CD4-positive, alpha-beta T cell treated with Interleukin-1 beta for 1 hour (primary cell): ENCODE measurements around the gene FGF14.
"Not testable (repeated sequence)": the region's sequence is repeated elsewhere in the genome, so short reads cannot be mapped to it uniquely, and the experiment has no call there.

ENCODE experiments used
- DNase-seq, 2 donors: peaks; one replicate each; pipeline ENCODE4 v3.0.0-alpha.2; 2020 to 2022

Gene FGF14

GRCh38 chr13:101837778-101838177, 564.1 kb downstream of the FGF14 start:
- not testable (repeated sequence) for DNase-seq

GRCh38 chr13:101837288-101837687, 564.6 kb downstream of the FGF14 start:
- no peak for DNase-seq

DNA sequence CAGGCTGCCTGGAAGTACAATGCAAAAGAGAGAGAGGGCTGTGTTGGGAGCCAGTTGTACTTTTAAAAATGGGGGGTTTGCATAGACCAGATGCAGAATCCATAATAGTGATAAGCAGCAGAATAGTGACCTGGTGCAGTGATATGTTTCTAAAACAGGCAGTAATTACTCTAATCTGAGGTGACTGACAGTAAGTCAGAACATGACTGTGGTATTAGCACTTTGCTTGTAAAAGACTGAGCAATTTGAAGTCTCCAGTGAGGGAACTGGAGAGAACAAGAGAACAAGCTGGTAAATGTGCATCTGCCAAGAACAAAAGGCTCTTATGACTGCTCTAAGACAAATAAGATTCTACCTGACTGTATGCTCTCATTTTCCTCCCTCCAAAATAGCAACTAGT, 565.9 kb downstream of the FGF14 start:
- no peak for DNase-seq

DNA sequence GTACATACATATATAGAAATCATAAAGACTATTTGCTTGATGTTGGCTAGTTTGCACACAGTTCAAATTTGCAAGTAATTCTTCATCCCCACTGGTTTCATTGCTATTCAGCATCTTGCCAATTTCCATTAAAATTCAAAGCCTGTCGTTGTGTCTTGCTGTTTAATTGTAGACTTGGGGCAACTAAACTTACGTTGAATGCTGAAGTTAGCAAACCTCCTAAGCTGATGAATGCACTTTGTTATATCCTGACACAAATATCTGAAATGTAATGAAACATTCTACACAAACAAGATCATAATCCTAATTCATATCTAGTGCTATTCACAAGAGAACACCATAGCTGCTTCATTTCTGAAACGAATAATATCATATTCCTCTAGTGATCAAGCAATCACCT, 568.2 kb downstream of the FGF14 start:
- no peak for DNase-seq

DNA sequence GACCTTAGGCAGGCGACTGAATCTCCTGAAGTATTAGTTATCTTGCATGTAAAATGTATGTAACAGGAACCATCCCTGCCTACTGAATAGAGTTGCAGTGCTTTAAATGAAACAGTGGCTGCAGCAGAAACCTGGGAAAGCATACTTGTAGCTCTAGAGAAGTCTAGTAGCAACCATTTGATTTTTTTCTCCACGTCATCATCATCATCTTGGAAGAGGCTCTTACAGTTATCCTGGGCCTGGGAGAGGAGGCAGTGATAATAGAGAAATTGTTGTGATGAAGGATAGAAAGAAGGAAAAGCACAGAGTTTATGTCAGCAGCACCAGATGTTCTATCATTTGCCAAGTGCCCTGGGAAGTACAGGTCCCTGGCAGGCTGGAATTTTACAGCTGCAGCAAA, 571.8 kb downstream of the FGF14 start:
- no peak for DNase-seq

GRCh38 chr13:101829484-101829883, 572.4 kb downstream of the FGF14 start:
- no peak for DNase-seq

DNA sequence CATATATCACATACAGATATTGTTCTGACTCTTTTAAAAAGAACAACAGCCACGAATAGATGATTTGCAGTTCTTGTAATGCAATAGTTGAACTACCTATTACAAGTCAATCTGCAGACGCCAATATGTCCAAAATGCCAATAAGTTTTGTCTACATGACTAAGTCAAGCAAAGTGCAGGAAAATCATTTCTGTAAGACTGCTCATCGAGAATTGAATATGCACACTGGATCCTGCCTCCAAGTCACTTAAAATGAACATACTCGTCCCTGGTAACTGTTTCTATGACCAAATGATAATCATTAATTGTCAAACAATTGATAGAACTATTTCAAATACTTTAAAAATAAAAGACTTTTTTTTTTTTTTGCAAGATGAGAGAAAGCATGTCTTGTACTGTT, 573.7 kb downstream of the FGF14 start:
- DNase-seq = no peak

DNA sequence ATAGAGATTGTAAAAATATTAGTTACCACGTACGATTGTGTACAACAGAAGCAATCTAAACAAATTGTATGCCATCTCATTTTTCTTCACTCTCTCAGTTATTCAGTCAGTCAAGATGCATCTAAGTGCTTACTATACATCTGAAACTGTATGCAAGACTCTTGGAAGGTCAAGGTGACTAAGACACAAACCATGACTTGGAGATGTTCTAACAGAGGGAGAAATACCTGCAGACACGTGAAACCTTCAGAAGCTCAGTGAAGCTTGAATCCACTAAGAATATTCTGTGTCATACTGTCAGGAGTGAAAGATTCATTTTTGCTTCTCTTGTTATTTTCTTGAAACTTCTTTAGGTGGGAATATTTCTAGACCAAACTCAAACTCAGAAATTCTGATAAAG, 584.0 kb downstream of the FGF14 start:
- no peak for DNase-seq

- DNase-seq = no peak
Measured at GRCh38 chr13:101811881-101812280, 590.0 kb downstream of the FGF14 start.

GRCh38 chr13:101811284-101811839, 590.5 kb downstream of the FGF14 start:
- no peak for DNase-seq

DNA sequence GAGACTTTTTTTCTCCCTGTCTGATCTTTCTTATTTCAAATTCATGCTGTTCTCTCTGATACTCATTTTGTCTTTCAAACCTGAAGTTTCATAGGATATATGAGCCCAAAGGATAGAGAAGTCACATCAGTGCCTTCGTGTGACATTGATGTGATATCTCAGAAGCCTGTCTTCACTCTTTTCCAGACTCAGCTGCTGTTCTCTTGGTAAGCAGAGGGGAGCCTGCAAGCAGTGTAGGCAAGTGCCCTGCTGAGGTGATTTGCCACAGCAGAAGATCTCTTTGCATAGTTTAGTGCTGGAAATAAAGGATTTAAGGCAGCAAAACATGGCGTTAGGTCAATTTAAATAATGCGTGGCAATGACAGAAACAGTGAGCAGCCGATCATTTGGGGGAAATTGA, 602.7 kb downstream of the FGF14 start:
- no peak for DNase-seq

GRCh38 chr13:101798437-101798836, 603.4 kb downstream of the FGF14 start:
- no peak for DNase-seq

DNA sequence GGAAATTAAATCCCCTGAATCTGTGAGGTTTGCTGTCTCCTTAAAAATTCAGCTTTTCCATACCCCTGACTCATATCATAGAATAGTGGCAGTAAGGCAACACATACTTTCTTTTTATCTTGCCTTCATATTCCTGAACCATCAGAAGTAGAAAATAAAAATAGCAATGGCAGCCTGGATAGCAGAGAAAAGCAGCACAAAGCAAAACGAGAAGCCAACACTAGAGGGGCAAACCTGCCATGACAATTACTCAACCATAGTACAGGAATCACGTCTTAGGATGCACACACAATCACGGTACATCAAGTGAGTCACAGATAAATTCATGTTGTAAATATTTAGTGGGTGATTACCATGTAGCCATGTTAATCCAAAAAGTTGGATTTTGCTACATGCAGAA, 606.4 kb downstream of the FGF14 start:
- no peak for DNase-seq

DNA sequence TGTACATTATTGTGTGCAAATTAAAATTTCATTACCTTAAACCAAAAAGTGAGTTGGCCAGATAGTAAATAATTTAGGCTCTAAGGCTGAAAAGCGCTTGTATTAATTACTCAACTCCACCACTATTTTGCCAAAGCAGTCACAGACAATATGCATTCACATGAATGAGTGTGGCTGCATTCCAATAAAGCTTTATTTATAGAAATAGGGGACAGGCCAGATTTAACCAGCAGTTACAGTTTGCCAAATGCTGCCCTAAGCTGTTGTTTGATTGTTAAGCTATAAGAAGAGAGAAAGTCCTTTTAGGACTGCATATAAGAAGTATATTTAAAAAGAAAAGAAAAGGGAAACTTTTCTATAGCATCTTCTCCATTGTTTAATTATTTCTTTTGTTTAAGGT, 606.8 kb downstream of the FGF14 start:
- no peak for DNase-seq

DNA sequence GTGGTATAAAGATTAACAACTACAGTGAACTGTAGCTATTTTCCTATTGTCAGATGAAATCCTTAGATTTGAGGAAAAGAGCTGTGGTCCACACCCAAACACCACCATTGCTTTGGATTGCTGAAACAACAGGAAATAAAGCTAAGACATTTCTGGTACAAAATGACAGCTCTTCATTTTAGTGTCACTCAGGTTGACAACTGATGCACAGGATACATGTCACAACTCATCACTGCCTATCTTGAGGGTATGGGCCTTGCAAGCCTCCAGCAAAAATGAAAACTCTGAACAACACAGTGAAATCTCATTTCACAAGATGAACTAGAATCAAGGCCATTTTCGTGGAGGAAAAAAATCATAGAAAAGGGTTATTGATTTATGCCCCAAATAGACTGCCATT, 609.7 kb downstream of the FGF14 start:
- no peak for DNase-seq

DNA sequence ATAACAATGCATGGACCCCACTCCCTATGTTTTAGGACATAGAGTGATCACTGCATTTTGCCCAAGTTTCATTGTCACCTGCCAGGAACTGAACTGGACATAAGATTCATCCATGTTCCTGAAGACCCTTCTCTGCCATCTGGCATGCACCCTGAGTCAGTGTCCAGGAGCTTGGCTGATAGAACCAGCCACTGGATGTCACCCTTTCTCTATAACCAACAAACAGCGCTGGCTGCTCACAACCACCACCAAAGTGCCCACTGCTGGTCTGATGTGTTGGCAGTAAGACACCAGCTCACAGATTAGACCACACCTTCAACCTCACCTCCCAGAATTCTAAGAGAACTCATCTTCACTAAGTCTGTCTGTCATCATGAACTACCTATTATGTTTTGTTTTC, 616.0 kb downstream of the FGF14 start:
- DNase-seq = no peak

DNA sequence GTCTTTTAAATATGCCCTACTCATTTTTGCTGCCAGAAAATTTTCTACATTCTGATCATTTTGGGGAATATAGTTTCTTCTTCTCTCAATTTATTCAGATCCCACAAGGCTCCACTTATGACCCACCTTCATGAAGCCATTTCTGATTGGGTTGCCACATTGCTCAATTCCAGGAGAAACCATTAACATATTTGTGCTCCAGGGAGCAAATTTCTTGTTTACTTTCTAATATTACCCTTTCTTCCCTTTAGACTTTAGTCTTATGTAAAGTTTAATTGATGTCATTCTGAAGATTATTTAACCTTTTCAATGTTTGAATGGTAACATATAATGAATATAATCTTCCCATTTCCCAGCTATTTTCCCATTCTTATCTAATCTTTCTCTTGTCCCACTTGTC, 617.5 kb downstream of the FGF14 start:
- no peak for DNase-seq

GRCh38 chr13:101783554-101783953, 618.3 kb downstream of the FGF14 start:
- no peak for DNase-seq

GRCh38 chr13:101780211-101780610, 621.6 kb downstream of the FGF14 start:
- no peak for DNase-seq

DNA sequence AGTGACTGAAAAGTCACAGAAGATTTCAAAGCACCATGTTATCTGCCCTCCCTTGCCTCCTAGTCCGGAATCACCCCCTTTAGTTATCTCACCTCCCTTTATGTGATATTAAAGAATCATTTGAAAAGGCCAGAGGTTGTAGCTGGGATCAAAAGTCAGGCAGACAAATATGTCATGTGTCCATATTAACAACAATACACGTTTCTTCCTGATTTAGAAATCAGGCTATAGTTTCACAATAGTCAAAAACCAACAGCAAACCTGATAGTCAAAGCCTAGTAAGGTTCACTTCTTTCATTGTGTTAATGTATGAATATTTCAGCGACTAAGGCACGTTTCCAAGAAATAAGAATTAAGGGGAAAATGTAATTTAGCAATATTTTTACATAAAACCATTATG, 622.7 kb downstream of the FGF14 start:
- no peak for DNase-seq

- DNase-seq = no peak
Measured at GRCh38 chr13:101775267-101775666, 626.6 kb downstream of the FGF14 start.

GRCh38 chr13:101774393-101774792, 627.5 kb downstream of the FGF14 start:
- DNase-seq = no peak

GRCh38 chr13:101773062-101773461, 628.8 kb downstream of the FGF14 start:
- no peak for DNase-seq

DNA sequence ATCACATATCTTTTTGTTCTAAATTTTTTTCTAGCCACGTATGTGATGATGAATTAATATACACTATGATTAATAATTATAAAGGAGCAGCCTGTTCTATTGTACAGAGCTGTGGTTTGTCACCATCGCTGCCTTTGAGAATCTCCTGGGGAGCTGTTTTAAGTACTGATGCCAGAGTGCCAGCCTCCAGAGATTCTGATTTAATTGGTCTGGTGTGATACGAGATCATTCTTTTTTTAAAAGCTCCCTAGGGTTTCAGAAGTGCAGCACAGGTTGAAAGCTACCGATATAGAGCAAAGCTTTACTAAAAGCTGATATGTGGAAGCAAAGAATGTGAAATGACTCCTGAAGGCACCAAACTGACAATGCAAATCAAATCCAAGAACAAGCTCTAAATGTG, 634.7 kb downstream of the FGF14 start:
- no peak for DNase-seq

GRCh38 chr13:101763191-101763590, 638.7 kb downstream of the FGF14 start:
- DNase-seq = no peak
